DMS53 (cell line): Measurements from ENCODE around the gene NBEA.
A peak's percentile ranks its signal among the peaks of the same experiment; 100 is the strongest.

ENCODE experiments used
- DNase-seq: peaks from one replicate; lab custom pipeline; 2025; lab: John Stamatoyannopoulos, UW

Gene NBEA

DNA sequence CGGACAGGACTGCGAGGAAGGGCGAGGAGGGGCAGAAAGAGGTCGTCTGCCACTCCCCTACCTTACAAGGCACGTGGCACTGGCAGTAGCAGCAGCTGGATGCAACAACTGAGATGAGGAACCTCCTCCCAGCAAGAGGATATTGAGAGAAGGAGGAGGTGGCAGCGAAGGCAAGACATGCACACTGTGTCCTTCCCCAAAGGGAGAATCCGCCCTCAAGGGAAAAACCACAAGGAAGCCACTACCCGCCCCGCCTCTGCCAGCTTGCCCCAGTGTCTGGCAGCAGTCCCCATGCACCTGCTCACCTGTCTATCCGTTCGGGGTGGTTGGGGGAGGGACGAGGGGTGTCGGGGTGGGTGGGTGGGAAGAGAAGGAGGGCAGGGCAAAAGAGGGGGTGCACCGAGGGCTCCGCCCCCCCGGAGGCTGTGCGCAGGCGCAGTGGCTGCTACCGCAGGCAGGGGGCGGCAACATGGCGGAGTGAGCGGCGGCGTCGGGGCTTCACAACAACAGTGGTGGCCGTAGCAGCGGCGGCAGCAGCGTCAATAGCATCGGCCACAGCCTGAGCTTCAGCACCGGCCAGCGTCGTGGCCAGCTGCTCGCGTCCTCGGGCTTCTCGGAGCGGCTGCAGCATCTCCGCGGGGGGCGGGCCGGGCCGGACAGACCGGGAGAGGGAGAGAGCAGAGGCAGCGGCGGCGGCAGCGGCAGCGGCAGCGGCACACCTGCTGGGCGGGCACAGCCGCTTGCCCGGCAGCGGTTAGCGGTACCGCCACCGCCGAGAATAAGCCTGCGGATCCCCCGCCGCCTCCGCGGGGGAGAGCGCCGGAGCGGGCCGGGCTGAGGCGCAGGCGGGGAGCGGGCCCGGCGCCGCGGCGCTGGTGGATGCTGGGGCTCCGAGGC, at the start of gene NBEA:
Gene NBEA, plus strand, starts transcription at position 436 of the 897 bp plus-strand sequence. CDS start 551 bp downstream, outside the sequence.
- peak; percentile 90 for DNase-seq

- no peak for DNase-seq
Measured at GRCh38 chr13:34894756-34895155, 47.3 kb upstream of the NBEA start.

GRCh38 chr13:34897220-34897619, 44.9 kb upstream of the NBEA start:
- DNase-seq, result no peak

- DNase-seq, result no peak
Measured at GRCh38 chr13:34899888-34900287, 42.2 kb upstream of the NBEA start.

- no peak for DNase-seq
Measured at GRCh38 chr13:34900288-34900739, 41.8 kb upstream of the NBEA start.

DNA sequence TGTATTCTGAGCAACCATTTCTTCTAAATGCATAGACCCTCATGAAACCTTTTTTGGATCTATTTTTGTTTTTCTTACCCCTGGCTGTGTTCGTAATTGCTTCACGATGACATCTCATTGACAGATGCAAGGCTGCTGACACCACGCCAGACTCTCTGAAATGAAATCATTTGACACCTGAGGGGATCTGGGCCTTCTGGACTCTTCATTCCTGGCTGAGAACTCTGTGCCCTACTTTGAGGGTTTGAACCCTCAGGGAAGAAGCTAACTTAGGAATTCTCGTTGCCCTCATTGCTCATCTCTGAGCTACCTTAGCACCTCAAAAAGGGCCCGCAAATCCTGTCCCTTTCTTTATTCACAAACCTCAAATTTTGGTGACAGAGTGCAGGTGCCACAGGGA, 40.5 kb upstream of the NBEA start:
- DNase-seq, result no peak

DNA sequence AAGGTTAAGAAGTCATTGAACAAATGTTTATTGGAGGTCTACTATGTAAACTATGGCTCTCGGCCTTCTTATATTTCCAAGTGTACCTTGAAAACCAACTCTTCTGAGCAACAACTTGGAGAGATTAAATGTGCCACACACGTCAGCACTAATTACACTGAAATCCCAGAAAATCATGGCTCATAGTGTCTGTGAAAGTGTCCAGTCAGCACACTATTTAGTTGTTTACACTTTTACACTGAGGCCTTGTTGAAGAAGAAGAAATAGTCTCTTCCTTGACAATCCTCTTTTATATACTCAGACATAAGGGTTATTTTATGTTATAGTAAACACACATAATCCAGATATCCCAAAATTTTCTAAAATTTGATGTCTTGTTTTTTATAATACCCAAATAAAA, 30.9 kb upstream of the NBEA start:
- DNase-seq, result no peak

- no peak for DNase-seq
Measured at GRCh38 chr13:34913040-34913439, 29.0 kb upstream of the NBEA start.

DNA sequence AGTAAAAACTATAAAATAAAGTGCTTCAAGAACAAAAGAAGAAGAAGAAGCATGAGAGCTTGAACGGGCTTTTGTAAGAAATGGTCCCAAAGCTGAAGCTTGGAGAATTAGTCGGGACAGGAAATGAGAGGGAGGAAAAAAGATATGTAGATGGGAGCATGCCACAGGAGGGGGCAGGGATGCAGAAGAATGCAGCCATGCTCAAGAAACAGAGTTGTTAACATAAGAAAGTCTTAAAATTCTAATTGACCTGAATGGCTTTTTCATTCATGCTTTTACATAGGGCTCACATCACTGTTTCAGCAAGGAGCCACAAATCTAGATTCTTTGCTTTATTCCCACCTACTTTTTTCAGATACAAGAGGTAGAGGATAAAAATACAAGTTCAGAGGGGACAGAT, 27.7 kb upstream of the NBEA start:
- no peak for DNase-seq

GRCh38 chr13:34926508-34926907, 15.6 kb upstream of the NBEA start:
- peak; percentile 21 for DNase-seq

- DNase-seq, result peak; percentile 28
Measured at GRCh38 chr13:34928676-34929075, 13.4 kb upstream of the NBEA start.

- DNase-seq, result peak; percentile 19
Measured at GRCh38 chr13:34931572-34931971, 10.5 kb upstream of the NBEA start.

GRCh38 chr13:34933349-34933748, 8.7 kb upstream of the NBEA start:
- peak; percentile 86 for DNase-seq

DNA sequence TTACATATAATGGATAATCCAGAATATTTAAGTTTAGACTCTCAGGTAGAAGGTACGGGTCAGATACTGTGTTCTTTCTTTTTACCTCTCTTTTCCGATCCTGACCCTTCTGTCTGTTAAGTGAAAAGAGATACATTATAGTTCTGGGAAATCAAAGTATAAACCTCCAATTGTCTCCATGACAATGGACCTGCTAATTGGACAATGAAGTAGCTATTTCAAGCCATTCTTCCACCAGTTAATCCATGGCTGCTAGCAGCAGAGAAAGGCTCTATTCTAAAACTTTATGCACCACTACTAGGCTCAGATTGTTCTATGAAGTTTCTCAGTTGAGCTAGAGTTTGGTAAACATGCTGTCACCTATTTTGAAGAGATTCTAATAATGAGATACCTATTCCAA, 8.3 kb upstream of the NBEA start:
- no peak for DNase-seq

DNA sequence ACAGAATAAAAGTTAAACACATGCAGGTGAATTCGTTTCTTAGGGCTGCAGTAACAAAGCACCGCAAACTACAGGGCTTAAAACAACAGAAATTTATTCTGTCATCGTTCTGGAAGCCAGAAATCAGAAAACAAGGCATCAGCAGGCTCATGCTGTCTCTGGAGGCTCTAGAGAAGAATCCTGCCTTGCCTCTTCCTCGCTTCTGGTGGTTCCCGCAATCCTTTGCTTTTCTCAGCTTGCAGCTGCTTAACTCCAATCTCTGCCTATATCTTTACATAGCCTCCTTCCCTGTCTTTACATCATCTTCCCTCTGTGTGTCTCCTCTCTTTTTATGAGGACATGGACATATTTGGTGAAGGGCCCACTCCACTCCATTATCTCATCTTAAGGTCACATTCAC, 6.2 kb upstream of the NBEA start:
- DNase-seq, result no peak

DNA sequence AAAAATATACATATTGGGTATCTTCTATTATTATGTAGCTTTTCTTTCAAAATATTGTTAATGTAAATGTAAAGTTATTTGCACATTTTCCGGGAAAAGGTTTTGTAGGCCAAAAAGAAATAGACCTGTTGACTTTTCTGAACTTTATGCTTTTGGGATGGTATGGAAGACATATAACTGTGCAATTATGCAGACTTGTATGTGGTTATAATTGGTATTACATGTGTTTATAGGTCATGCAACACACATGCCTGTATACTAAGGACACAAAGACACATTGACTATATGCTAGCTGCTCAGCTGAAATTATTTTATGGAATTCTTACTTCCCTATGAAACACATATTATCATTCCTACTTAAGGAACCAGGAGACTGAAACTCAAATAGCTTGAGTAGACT, 2.3 kb upstream of the NBEA start:
- DNase-seq, result peak; percentile 23

GRCh38 chr13:34941436-34941834, 635 bp upstream of the NBEA start:
- DNase-seq, result no peak

GRCh38 chr13:34942732-34943435, 814 bp downstream of the NBEA start:
- peak; percentile 83 for DNase-seq

GRCh38 chr13:34943436-34944273, 1.6 kb downstream of the NBEA start:
- DNase-seq, result peak; percentile 54

DNA sequence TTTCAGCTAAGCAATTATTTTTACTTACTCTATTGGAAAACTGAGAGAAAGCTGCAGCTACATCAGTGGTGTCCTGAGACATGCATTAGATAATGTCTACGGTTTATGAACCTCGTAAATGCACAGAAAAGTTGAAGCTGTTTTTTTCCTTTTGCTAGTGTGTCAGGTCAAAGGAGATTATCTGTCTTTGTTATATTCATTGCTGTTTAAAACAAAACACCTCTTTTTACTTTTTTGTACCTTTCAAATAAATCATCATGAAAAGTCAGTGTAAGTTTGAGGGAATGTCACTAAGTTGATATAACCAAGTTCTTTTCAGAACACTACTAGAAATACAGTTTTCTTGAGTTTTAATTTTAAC, 2.2 kb downstream of the NBEA start:
- no peak for DNase-seq

DNA sequence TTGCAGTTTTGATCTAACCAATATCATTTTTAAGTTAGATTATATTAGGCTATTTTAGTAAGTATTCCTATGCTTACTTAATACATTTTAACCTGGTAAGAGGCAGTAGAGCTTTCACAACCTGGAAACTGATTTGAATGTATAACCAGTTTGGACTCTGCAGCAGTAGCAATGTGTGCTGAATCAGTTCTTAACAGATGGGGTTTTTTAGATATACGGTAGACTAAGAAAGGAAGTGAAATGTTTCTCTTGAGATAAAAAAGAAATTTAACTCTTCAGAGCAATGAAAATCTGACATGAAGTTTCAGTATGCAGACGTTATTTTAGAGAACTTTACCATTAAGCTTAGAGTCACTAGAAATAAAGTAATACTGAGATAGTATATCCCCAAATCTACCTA, 2.7 kb downstream of the NBEA start:
- no peak for DNase-seq

GRCh38 chr13:34951528-34951927, 9.5 kb downstream of the NBEA start:
- DNase-seq, result peak; percentile 9
